ENCODE measurements around the gene TMEM123. TPM values are rescaled to one million over a fixed set of nuclear protein-coding genes. Genes with fewer than 3 reads are reported as not detected.

TMEM123 gene
- total and polyA plus RNA-seq, 2 of the 4 experiments (the other 2 are of a cell fraction): 96.9 to 127 TPM

DNA sequence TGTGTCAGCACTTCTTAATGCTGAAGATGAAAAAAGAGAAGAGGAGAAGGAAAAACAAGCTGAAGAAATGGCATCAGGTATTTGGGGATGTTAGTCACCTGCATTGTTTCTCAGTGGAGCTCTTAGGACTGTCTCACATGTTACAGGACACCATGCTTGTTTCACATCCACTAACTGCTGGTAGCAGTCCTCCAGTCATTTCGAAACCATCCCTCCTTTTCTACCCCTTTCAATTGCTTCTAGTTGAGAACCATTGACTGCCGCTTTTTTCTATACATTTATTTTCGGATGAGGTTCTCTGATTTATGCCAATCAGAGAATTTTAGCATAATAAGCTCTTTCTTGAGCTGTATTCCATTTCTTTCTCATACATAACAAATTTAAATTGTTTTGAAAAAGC, 84.1 kb downstream of the TMEM123 start:
- Histone ChIP-seq H3K4me2 (ENCODE audit: low read depth, low read length) (no peak overlapping the region), H2AK5ac (ENCODE audit: low read depth, low read length) (no peak overlapping the region), H3K18ac (ENCODE audit: low read depth, low read length) (no peak overlapping the region), H2BK15ac (ENCODE audit: low read depth, low read length) (no peak overlapping the region), H2BK120ac (ENCODE audit: low read depth, low read length) (no peak overlapping the region), H3K27ac (ENCODE audit: insufficient read depth, low read length) (no peak overlapping the region), H4K91ac (ENCODE audit: insufficient read depth, low read depth, low read length) (no peak overlapping the region), H3K56ac (ENCODE audit: extremely low read depth, insufficient read depth, low read length) (no peak overlapping the region), H2BK20ac (ENCODE audit: low read depth, low read length) (no peak overlapping the region), H4K5ac (ENCODE audit: low read depth, low read length) (no peak overlapping the region), H2AK9ac (replicated peaks; ENCODE audit: low read depth, low read length, poor library complexity) (no peak overlapping the region), H3K4me3 (ENCODE audit: insufficient read depth, low read depth, low read length) (no peak overlapping the region), H3K27me3 (ENCODE audit: control insufficient read depth, insufficient read depth, low read length) (no peaks in the 10 kb centered on the region), H3K9me3 (ENCODE audit: control insufficient read depth, insufficient read depth, low read length) (no peaks in the 10 kb centered on the region), H3K4ac (ENCODE audit: low read depth, low read length) (no peak overlapping the region), H3K9me1 (ENCODE audit: insufficient read depth, low read length) (no peaks in the 10 kb centered on the region), H3K79me1 (ENCODE audit: low read depth in 1 of 2, low read length in 2 of 2) (peaks cover 14 to 19% of the 10 kb centered on the region in 2 experiments; a peak in 3 of 4 replicates), H3K4me1 (ENCODE audit: control insufficient read depth, insufficient read depth, low read length) (no peaks in the 10 kb centered on the region), H3K14ac (replicated peaks; ENCODE audit: low read depth, low read length) (no peak overlapping the region), H4K20me1 (ENCODE audit: insufficient read depth, low read length) (no peaks in the 10 kb centered on the region), H4K8ac (ENCODE audit: low read depth in 2 of 2, low read length in 2 of 2) (no peak overlapping the region), H2BK5ac (ENCODE audit: low read depth, low read length, poor library complexity, severe bottlenecking) (no peak overlapping the region), H3K36me3 (ENCODE audit: control insufficient read depth, insufficient read depth, low read length) (peaks cover 19% of the 10 kb centered on the region), H3K23ac (ENCODE audit: low read depth, low read length) (no peak overlapping the region), H3K9ac (ENCODE audit: low read depth, low read length) (no peak overlapping the region), H2AFZ (replicated peaks; ENCODE audit: low read length, poor library complexity) (no peak overlapping the region)
- ChIA-PET POLR2A (ENCODE audit: unreplicated experiment) (no interaction called here), CTCF (no interaction called here)
- dilution Hi-C loops (cut with HindIII; ENCODE audit: low sequenced_read_pairs, unreplicated experiment) (no loop called here), in situ Hi-C loops (cut with MboI; ENCODE audit: low sequenced_read_pairs) (no loop called here), intact Hi-C loops (cut with micrococcal nuclease) (no loop called here)
- no TSS peak for BruUV-seq (replicated peaks)
- ATAC-seq (ENCODE audit: low read depth): no peak
- TF ChIP-seq BHLHE40 (IDR thresholded peaks at IDR 0.05; ENCODE audit: low read depth, low read length) (no peak), NFE2L2 (IDR thresholded peaks at IDR 0.05; ENCODE audit: low read depth, low read length) (no peak), RCOR1 (IDR thresholded peaks at IDR 0.05; ENCODE audit: insufficient replicate concordance, low read length) (no peak), MAFK (IDR thresholded peaks at IDR 0.05; ENCODE audit: low read depth, low read length) (no peak), CHD1 (IDR thresholded peaks at IDR 0.05; ENCODE audit: low read depth, low read length) (no peak), RAD21 (IDR thresholded peaks at IDR 0.05; ENCODE audit: low read length) (no peak)
- WGBS, 2 experiments (ENCODE audit: extremely low coverage in 2 of 2, insufficient read length in 1 of 2): 83% methylated on average over 1 of the region's 3 CpGs; no CpG with 5 or more reads in 1 of the 2 experiments
- no peak for DNase-seq
